ENCODE measurements around the gene B4GALT5. TPM values are rescaled to one million over a fixed set of nuclear protein-coding genes. Genes with fewer than 3 reads are reported as not detected.
A peak's percentile ranks its signal among the peaks of the same experiment; 100 is the strongest.

Gene B4GALT5
- total and polyA plus RNA-seq, 8 donors = 38.4 to 51.0 (median 45.8) TPM

DNA sequence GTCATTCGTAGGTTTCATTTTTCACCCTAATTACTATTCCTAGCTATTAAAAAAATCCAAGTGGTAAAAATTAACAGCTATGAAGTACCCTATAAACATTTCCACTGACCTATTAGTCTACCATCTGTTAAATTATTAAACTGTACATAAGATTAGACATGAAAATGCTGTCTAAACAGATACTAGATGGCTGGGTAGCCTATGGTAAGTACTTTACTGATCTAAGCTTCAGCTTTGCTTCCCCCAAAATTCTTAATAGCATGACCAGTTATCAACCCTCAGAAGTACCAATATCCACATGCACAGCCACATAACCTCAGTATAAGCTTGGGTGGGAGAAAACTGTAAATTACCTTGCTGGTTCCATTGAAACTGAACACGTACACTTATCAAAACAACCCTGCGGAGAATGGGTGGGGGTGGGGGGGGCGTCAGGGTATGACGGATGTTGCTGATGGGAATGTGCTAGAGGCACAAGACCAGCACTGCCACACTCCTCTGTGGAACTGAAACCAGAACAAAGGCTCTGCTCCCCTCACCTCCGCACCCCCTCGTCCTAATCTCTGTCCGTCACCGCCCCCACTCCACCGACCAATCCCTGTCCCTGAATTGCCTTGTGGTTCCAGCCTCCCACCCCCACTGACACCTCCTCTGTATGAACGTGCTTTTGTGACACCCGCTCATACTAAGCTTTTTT lies 45.3 kb downstream of the B4GALT5 start:
- peaks cover 15 to 92% of the 10 kb centered on the region in 2 donors for H3K4me1 ChIP-seq
- intact Hi-C loops (cut with DNase I) = no loop called here
- ATAC-seq (peak; percentile 70), DNase-seq (peak in 1 of 4 donors; percentile 56)
- TF ChIP-seq, protein P1, sequence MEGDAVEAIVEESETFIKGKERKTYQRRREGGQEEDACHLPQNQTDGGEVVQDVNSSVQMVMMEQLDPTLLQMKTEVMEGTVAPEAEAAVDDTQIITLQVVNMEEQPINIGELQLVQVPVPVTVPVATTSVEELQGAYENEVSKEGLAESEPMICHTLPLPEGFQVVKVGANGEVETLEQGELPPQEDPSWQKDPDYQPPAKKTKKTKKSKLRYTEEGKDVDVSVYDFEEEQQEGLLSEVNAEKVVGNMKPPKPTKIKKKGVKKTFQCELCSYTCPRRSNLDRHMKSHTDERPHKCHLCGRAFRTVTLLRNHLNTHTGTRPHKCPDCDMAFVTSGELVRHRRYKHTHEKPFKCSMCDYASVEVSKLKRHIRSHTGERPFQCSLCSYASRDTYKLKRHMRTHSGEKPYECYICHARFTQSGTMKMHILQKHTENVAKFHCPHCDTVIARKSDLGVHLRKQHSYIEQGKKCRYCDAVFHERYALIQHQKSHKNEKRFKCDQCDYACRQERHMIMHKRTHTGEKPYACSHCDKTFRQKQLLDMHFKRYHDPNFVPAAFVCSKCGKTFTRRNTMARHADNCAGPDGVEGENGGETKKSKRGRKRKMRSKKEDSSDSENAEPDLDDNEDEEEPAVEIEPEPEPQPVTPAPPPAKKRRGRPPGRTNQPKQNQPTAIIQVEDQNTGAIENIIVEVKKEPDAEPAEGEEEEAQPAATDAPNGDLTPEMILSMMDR (IDR thresholded peaks at IDR 0.05) = no peak
- H3K36me3 ChIP-seq = no peaks in the 10 kb centered on the region
- peak overlapping the region in 1 of 2 donors; percentile 30 for H3K27ac ChIP-seq
- H3K27me3 ChIP-seq = no peaks in the 10 kb centered on the region
- no peak overlapping the region for H3K4me3 ChIP-seq
- H3K9me3 ChIP-seq = no peaks in the 10 kb centered on the region

DNA sequence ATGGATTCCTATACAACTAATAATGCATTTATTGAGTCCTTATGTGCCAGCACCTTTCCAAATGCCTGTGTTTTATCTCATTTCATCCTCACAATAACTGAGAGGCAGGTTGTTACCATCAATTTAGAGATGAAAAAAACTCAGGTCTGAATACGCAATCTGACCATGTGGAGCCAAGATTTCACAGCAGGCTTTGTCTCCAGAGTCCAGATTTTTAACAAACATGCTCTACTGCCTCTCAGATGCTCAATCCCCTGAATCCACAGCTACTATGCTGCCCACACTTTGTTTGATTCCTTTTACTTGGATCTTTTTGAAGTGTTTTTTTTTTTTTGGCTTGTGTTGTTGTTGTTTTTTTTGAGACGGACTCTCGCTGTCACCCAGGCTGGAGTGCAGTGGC lies 46.8 kb downstream of the B4GALT5 start:
- Histone ChIP-seq H3K27me3 (no peaks in the 10 kb centered on the region), H3K36me3 (no peaks in the 10 kb centered on the region), H3K4me3 (no peak overlapping the region), H3K4me1 (peaks cover 7 to 88% of the 10 kb centered on the region in 2 donors), H3K9me3 (no peaks in the 10 kb centered on the region), H3K27ac (no peak overlapping the region)
- ATAC-seq = no peak
- TF ChIP-seq, protein P1 (IDR thresholded peaks at IDR 0.05) = no peak
- intact Hi-C loops (cut with DNase I) = no loop called here
- DNase-seq = no peak

DNA sequence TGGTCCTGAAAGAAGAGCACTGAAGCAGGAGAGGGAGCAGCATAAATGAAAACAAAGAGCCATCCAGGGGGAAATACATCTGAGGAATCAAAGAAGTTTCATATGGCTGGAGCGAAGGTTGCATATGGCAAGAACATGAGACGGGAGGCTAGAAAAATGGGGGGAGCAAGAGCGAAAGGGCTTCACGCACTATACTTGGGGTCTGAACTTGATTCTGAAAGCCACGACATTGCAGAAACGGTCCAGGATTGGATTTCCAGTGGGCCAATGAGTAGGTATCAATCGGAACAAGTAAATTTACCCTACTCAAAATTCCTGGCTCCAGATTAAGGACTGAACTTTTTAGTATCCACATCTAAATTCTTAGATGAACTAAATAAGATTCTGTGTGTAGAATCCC lies 47.9 kb downstream of the B4GALT5 start:
- no peak overlapping the region for H3K4me3 ChIP-seq
- H3K27ac ChIP-seq = no peak overlapping the region
- no peaks in the 10 kb centered on the region for H3K36me3 ChIP-seq
- intact Hi-C loops (cut with DNase I) = no loop called here
- TF ChIP-seq, protein P1 (IDR thresholded peaks at IDR 0.05) = no peak
- no peaks in the 10 kb centered on the region for H3K27me3 ChIP-seq
- H3K9me3 ChIP-seq = no peaks in the 10 kb centered on the region
- ATAC-seq = no peak
- DNase-seq = no peak
- peaks cover 7 to 88% of the 10 kb centered on the region in 2 donors for H3K4me1 ChIP-seq

DNA sequence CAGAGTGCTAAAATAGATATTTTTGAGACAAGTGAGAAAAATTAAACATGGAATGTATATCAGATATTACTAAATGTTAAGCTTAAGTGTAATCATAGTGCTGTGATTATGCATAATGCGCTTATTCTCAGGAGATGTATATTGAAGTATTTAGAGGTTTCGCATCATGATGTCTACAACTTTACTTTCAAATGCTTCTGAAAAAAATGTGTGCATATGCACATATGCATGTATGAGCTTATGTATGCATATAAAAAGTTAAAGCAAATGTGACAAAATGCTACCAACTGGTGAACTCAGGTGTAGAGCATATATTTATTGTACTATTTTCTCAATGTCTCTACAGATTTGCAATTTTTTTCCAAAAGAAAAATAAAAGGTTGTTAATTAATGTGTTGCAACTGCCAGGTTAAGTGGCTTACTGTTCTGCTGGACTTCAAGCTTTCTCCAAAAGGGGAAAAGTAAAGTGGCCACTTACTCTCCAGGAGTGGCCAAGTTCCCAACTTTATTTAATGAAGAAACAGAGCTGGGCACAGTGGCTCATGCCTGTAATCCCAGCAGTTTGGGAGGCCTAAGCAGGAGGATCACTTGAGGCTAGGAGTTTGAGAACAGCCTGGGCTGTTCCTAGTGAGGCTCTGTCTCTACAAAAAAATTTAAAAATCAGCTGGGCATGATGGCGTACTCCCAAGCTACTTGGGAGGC lies 48.9 kb downstream of the B4GALT5 start:
- H3K9me3 ChIP-seq = no peaks in the 10 kb centered on the region
- no peak overlapping the region for H3K27ac ChIP-seq
- H3K36me3 ChIP-seq = no peaks in the 10 kb centered on the region
- H3K4me1 ChIP-seq = peaks cover 0 to 88% of the 10 kb centered on the region in 2 donors
- peak; percentile 65 for ATAC-seq
- no peak overlapping the region for H3K4me3 ChIP-seq
- H3K27me3 ChIP-seq = no peaks in the 10 kb centered on the region
- intact Hi-C loops (cut with DNase I) = no loop called here
- DNase-seq = no peak
- TF ChIP-seq, protein P1 (IDR thresholded peaks at IDR 0.05) = no peak

DNA sequence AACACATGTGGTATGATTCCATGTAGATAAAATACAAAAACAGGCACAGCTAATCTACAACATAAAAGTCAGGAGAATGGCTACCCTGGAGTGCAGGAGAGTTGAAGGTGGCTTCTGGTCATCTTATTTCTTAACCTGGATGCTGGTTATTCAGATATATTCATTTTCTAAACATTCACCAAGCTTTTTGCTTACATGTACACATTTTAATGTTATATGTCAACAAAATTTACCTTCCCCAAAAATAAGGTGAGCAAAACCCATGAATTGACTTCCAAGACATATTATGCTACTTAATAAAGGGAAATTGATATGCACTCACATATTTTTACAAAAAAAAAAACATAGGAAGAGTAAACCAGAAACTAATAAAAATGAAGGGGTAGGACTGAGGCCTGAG lies 50.6 kb downstream of the B4GALT5 start:
- Histone ChIP-seq H3K4me1 (peaks cover 8 to 88% of the 10 kb centered on the region in 2 donors), H3K4me3 (no peak overlapping the region), H3K27me3 (no peaks in the 10 kb centered on the region), H3K27ac (no peak overlapping the region), H3K9me3 (no peaks in the 10 kb centered on the region), H3K36me3 (no peaks in the 10 kb centered on the region)
- intact Hi-C loops (cut with DNase I) = no loop called here
- DNase-seq (no peak), ATAC-seq (no peak)
- TF ChIP-seq, protein P1 (IDR thresholded peaks at IDR 0.05) = no peak
